ENCODE data around the gene ZNF750.

DNA sequence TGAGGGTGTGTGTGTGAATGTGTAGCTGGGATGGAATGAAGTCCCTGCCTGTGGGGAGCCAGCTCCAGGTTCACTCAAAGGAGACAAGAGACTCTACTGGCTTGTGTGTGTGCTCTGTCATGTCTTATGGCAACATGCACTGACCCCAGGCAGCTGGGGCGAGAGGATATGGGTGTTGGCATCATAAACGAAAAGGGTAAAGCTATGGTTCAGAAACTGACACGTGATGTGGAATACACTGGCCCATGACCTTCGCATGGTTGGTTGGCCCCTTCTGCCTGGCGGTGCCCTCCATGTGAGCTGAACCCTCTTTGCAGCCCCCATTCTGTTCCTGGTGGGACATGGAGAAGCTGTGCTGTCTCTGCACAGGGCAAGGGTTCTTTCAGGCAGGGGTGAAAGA lies 21.9 kb downstream of the ZNF750 start:
- no peak for TF ChIP-seq POLR2A (IDR thresholded peaks at IDR 0.05)
- TF ChIP-seq, protein P1, sequence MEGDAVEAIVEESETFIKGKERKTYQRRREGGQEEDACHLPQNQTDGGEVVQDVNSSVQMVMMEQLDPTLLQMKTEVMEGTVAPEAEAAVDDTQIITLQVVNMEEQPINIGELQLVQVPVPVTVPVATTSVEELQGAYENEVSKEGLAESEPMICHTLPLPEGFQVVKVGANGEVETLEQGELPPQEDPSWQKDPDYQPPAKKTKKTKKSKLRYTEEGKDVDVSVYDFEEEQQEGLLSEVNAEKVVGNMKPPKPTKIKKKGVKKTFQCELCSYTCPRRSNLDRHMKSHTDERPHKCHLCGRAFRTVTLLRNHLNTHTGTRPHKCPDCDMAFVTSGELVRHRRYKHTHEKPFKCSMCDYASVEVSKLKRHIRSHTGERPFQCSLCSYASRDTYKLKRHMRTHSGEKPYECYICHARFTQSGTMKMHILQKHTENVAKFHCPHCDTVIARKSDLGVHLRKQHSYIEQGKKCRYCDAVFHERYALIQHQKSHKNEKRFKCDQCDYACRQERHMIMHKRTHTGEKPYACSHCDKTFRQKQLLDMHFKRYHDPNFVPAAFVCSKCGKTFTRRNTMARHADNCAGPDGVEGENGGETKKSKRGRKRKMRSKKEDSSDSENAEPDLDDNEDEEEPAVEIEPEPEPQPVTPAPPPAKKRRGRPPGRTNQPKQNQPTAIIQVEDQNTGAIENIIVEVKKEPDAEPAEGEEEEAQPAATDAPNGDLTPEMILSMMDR (IDR thresholded peaks at IDR 0.05) = no peak
